Esophagus muscularis mucosa (tissue), 4 donors: Measurements from ENCODE around the gene IER3. TPM values are rescaled to one million over a fixed set of nuclear protein-coding genes. Genes with fewer than 3 reads are reported as not detected.

ENCODE experiments used
- DNase-seq: peaks from one replicate; pipeline ENCODE4 v3.0.0-alpha.2; 2017; ENCODE audit errors: extremely low spot score
- H3K27ac ChIP-seq, 4 donors: fragments of 200-600 bp; sonication (generic); replicated peaks in 1 of 4; 1 replicate in 3 of 4; 2 replicates in 1 of 4; pipeline ENCODE4 v1.5.1; 2016 to 2019; ENCODE audit warnings: mild to moderate bottlenecking in 1 of 4
- H3K27me3 ChIP-seq, 4 donors: fragments of 200-600 bp; sonication (generic); one replicate each; pipeline versions ENCODE4 v1.5.1 to v1.6.0; 2016 to 2019
- H3K36me3 ChIP-seq, 4 donors: fragments of 200-600 bp; sonication (generic); one replicate each; pipeline ENCODE4 v1.5.1; 2016 to 2019
- H3K4me1 ChIP-seq, 4 donors: fragments of 200-600 bp; sonication (generic); one replicate each; pipeline ENCODE4 v1.5.1; 2016 to 2019
- H3K4me3 ChIP-seq, 4 donors: fragments of 200-600 bp; sonication (generic); 1 replicate in 2 of 4; 2 replicates in 2 of 4; pipeline ENCODE4 v1.5.1; 2016 to 2019; ENCODE audit warnings: mild to moderate bottlenecking in 4 of 4, moderate library complexity in 1 of 4
- H3K9me3 ChIP-seq, 4 donors: fragments of 200-600 bp; sonication (generic); 1 replicate in 3 of 4; 2 replicates in 1 of 4; pipeline ENCODE4 v1.5.1; 2016 to 2019
- CTCF ChIP-seq, 3 experiments: fragments of 200-600 bp in 2 of 3; fragments of 450-650 bp in 1 of 3; sonication (generic) in 2 of 3; IDR thresholded peaks; one replicate each; pipeline ENCODE4 v1.5.1; 2017 to 2019; ENCODE audit warnings: antibody characterized with exemption in 3 of 3, mild to moderate bottlenecking in 2 of 3, moderate library complexity in 1 of 3
- EP300 ChIP-seq: sonication (generic); formaldehyde crosslinking; IDR thresholded peaks from one replicate; pipeline ENCODE4 v1.6.1; 2017; ENCODE audit warnings: antibody characterized with exemption
- POLR2A ChIP-seq: fragments of 450-650 bp; IDR thresholded peaks from one replicate; pipeline ENCODE4 v1.6.1; 2017; ENCODE audit warnings: antibody characterized with exemption, moderate library complexity, mild to moderate bottlenecking, low read depth
- POLR2AphosphoS5 ChIP-seq, 2 donors: sonication (generic); formaldehyde crosslinking; IDR thresholded peaks; one replicate each; pipeline ENCODE4 v1.6.1; 2017; ENCODE audit warnings: antibody characterized with exemption in 2 of 2
- WGBS: methylation state at CpG from one replicate; pipeline ENCODE4 v1.1.5; 2018; 5-methylcytosine and 5-hydroxymethylcytosine counted together
- intact Hi-C: fragments of 100-400 bp; cut with DNase I; formaldehyde crosslinking; loops from one replicate; pipeline ENCODE4 v1.15.1; 2023
- small RNA-seq, 3 donors: library from RNA; depleted of rRNA; stranded (forward); fragments of <200 nt; gene quantifications; one replicate each; pipeline ENCODE3, GENCODE V24; 2016
- total RNA-seq, 4 donors: library from RNA; depleted of rRNA; stranded (reverse); fragments of >200 nt; gene quantifications; one replicate each; pipeline versions ENCODE4 v1.1.0 to v1.2.1, GENCODE V29; 2016

IER3 gene
- total RNA-seq, 4 donors from 2014 or later: 8.9 to 45.4 (median 11.0) TPM

DNA sequence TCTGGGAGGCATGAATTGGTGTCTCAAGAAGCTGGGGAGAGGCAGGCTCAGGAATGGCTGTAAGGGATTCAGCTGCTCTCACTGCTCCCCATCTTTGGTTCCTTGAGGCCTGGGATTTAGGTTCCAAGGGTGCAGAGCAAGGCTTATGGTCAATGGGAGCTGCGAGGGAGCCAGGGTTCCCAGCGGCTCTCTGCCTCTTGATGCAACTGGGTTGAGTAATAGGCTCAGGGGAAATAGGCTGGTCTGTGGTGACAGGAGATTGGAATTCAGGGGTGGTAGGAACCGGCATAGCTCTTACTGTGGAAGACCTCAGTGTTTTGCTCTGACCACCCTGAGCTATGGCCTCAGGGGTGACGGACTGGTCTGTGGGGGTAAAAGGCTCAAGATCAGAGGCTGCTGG is 40.5 kb downstream of the IER3 start:
- intact Hi-C loops: no loop called here
- WGBS: 91% methylated on average over 4 of the region's 4 CpGs
- Histone ChIP-seq H3K4me3 (no peak overlapping the region), H3K4me1 (peaks cover 0 to 3% (median 0%) of the 10 kb centered on the region in 4 donors), H3K36me3 (peaks cover 13 to 93% (median 71%) of the 10 kb centered on the region in 4 donors), H3K9me3 (no peaks in the 10 kb centered on the region), H3K27me3 (no peaks in the 10 kb centered on the region), H3K27ac (no peak overlapping the region)
- DNase-seq: no peak
- TF ChIP-seq EP300 (no peak), POLR2A (no peak), POLR2AphosphoS5 (IDR thresholded peaks at IDR 0.05) (no peak), CTCF (IDR thresholded peaks at IDR 0.05) (no peak)

DNA sequence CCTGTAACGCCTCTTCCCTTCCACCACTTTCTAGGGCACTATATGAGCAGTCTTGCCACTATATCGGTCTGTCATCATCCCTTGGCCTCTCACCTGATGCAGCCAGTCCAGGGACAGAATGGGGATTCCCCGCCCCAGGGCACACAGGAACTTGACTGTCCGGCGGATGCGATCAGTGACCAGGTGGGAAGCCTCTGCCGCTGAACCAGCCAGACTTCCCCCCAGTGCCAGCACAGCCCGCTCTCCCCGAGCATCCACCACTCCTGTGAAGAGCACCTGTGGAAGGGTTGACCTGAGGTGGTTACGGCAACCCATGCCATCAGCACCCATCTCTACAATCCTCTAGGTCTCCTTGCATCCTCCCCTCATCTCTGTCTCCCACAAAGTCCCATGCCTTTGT is 41.3 kb downstream of the IER3 start:
- Histone ChIP-seq H3K36me3 (peaks cover 12 to 87% (median 65%) of the 10 kb centered on the region in 4 donors), H3K27ac (no peak overlapping the region), H3K9me3 (no peaks in the 10 kb centered on the region), H3K4me3 (no peak overlapping the region), H3K4me1 (peaks cover 0 to 3% (median 0%) of the 10 kb centered on the region in 4 donors), H3K27me3 (no peaks in the 10 kb centered on the region)
- WGBS: 99% methylated on average over 10 of the region's 10 CpGs
- DNase-seq: no peak
- intact Hi-C loops: no loop called here
- TF ChIP-seq EP300: no peak
- TF ChIP-seq POLR2AphosphoS5 (IDR thresholded peaks at IDR 0.05): no peak
- TF ChIP-seq POLR2A: no peak
- no peak for TF ChIP-seq CTCF (IDR thresholded peaks at IDR 0.05)

GRCh38 chr6:30700340-30700739 is 44.0 kb downstream of the IER3 start:
- Histone ChIP-seq H3K27me3 (no peaks in the 10 kb centered on the region), H3K4me3 (no peak overlapping the region), H3K4me1 (peaks cover 0 to 7% (median 3%) of the 10 kb centered on the region in 4 donors), H3K9me3 (no peaks in the 10 kb centered on the region), H3K36me3 (peaks cover 6 to 62% (median 43%) of the 10 kb centered on the region in 4 donors), H3K27ac (no peak overlapping the region)
- DNase-seq: no peak
- TF ChIP-seq CTCF (IDR thresholded peaks at IDR 0.05) (no peak), POLR2AphosphoS5 (IDR thresholded peaks at IDR 0.05) (no peak), POLR2A (no peak), EP300 (no peak)
- WGBS: 62% methylated on average over 4 of the region's 4 CpGs
- intact Hi-C loops: no loop called here

- H3K9me3 ChIP-seq: no peaks in the 10 kb centered on the region
- no peak overlapping the region for H3K27ac ChIP-seq
- H3K4me3 ChIP-seq: no peak overlapping the region
- WGBS: 95% methylated on average over 5 of the region's 5 CpGs
- H3K36me3 ChIP-seq: peaks cover 0 to 24% (median 12%) of the 10 kb centered on the region in 4 donors
- H3K4me1 ChIP-seq: peaks cover 2 to 16% (median 8%) of the 10 kb centered on the region in 4 donors
- H3K27me3 ChIP-seq: no peaks in the 10 kb centered on the region
- no peak for TF ChIP-seq EP300
- no peak for TF ChIP-seq POLR2A
- TF ChIP-seq CTCF (IDR thresholded peaks at IDR 0.05): no peak
- no peak for DNase-seq
- intact Hi-C loops: no loop called here
These were observed 47.9 kb downstream of the IER3 start for GRCh38 chr6:30696432-30696831.

Small RNA genes lying within 50 kb of the gene (small RNA-seq; reads per million reads assigned to genes)
- gene RF00019 (0 reads per million in 3 donors), gene RN7SL353P (0 reads per million in 3 donors)

Other genes starting within 250 kb of the IER3 start
- gene GNL1, start 188.1 kb downstream of the IER3 start, total RNA-seq: 10 to 100 TPM; 30.3 to 53.5 (median 36.1) TPM
- 10 to 100 TPM in 1 of 4 donors, 1 to 10 TPM in 3; 3.8 to 10.6 (median 4.5) TPM for gene PRR3, start 187.3 kb downstream of the IER3 start, total RNA-seq
- gene ABCF1, start 173.1 kb downstream of the IER3 start, total RNA-seq: 10 to 100 TPM; 39.0 to 60.8 (median 51.4) TPM
- 10 to 100 TPM; 24.5 to 53.6 (median 37.9) TPM for gene PPP1R10, start 127.3 kb downstream of the IER3 start, total RNA-seq
- 10 to 100 TPM; 36.0 to 41.8 (median 40.0) TPM for gene MRPS18B, start 126.7 kb downstream of the IER3 start, total RNA-seq
- gene ATAT1, start 117.7 kb downstream of the IER3 start, total RNA-seq: 1 to 10 TPM; 2.7 to 8.7 (median 5.1) TPM
- gene C6orf136, start 97.4 kb downstream of the IER3 start, total RNA-seq: 10 to 100 TPM in 3 of 4 donors, 1 to 10 TPM in 1; 8.0 to 28.2 (median 24.0) TPM
- 10 to 100 TPM; 20.3 to 41.1 (median 31.1) TPM for gene DHX16, start 71.5 kb downstream of the IER3 start, total RNA-seq
- gene PPP1R18, start 57.9 kb downstream of the IER3 start, total RNA-seq: 100 to 1,000 TPM in 1 of 4 donors, 10 to 100 TPM in 3; 39.5 to 104 (median 59.8) TPM
- gene NRM, start 53.6 kb downstream of the IER3 start, total RNA-seq: 10 to 100 TPM in 1 of 4 donors, 1 to 10 TPM in 3; 4.6 to 10.2 (median 6.2) TPM
- gene MDC1, start 27.3 kb downstream of the IER3 start, total RNA-seq: 10 to 100 TPM; 10.8 to 20.3 (median 13.1) TPM
- gene TUBB, start 24.2 kb downstream of the IER3 start, total RNA-seq: 100 to 1,000 TPM; 208 to 398 (median 272) TPM
- gene FLOT1, start 1.9 kb downstream of the IER3 start, total RNA-seq: 100 to 1,000 TPM; 115 to 214 (median 166) TPM
- gene DDR1, start 140.0 kb upstream of the IER3 start, total RNA-seq: 10 to 100 TPM; 10.4 to 37.9 (median 23.3) TPM
- 10 to 100 TPM in 1 of 4 donors, 1 to 10 TPM in 3; 6.3 to 15.4 (median 8.2) TPM for gene GTF2H4, start 163.7 kb upstream of the IER3 start, total RNA-seq
- gene VARS2, start 169.7 kb upstream of the IER3 start, total RNA-seq: 10 to 100 TPM in 3 of 4 donors, 1 to 10 TPM in 1; 6.6 to 16.9 (median 12.6) TPM
- gene SFTA2, start 187.6 kb upstream of the IER3 start, total RNA-seq: 1 to 10 TPM in 1 of 4 donors, not detected in 3; 1.1 TPM
- gene MUCL3, start 196.4 kb upstream of the IER3 start, total RNA-seq: not detected
- 1 to 10 TPM in 1 of 4 donors, not detected in 3; 2.1 TPM for gene MUC21, start 239.2 kb upstream of the IER3 start, total RNA-seq